Spleen (tissue), 7 donors: ENCODE data around the gene PGAP3.

Experiments
- CTCF ChIP-seq, 11 experiments: fragments of 200-600 bp in 7 of 11; fragments of 450-650 bp in 4 of 11; sonication (generic) in 4 of 11; IDR thresholded peaks in 8 of 11; conservative IDR thresholded peaks in 3 of 11; 1 replicate in 7 of 11; 2 replicates in 4 of 11; pipeline versions ENCODE4 v1.4.0 to v1.8.0; 2016 to 2021; ENCODE audit warnings: antibody characterized with exemption in 11 of 11, inconsistent platforms in 4 of 11, mild to moderate bottlenecking in 1 of 11
- POLR2A ChIP-seq, 3 donors: fragments of 450-650 bp; IDR thresholded peaks; one replicate each; pipeline ENCODE4 v1.5.1; 2017; ENCODE audit warnings: antibody characterized with exemption in 3 of 3, mild to moderate bottlenecking in 1 of 3
- POLR2AphosphoS5 ChIP-seq, 3 donors: sonication (generic); formaldehyde crosslinking; IDR thresholded peaks; one replicate each; pipeline ENCODE4 v1.5.1; 2017; ENCODE audit warnings: antibody characterized with exemption in 3 of 3
- donor health status: DM: no; HTN: no; CAD: no; lungs with moderate emphysema.
- donor health status: DM: no; HTN: no; CAD: no.
- donor health status: DM: no; HTN: no; CAD: no.

GRCh38 chr17:39688475-39688835 is 598 bp upstream of the PGAP3 start:
- TF ChIP-seq CTCF (IDR thresholded peaks at IDR 0.05 in 8 of 11, conservative IDR thresholded peaks at IDR 0.05 in 3 of 11) (no peak), POLR2A (IDR thresholded peaks at IDR 0.05) (no peak), POLR2AphosphoS5 (IDR thresholded peaks at IDR 0.05) (no peak)
